Activated CD8-positive, alpha-beta memory T cell treated with anti-CD3 and anti-CD28 coated beads for 36 hours (primary cell): ENCODE results near the gene ALDOA. TPM values are rescaled to one million over a fixed set of nuclear protein-coding genes. Genes with fewer than 3 reads are reported as not detected.

ENCODE experiments used
- CTCF ChIA-PET: fragments of 350-600 bp; sonication (Branson Sonifier 250); formaldehyde crosslinking; loops from one replicate; lab custom pipeline; 2021; ENCODE audit warnings: antibody characterized with exemption; lab: Charles Lee
- POLR2A ChIA-PET: fragments of 350-600 bp; sonication (Branson Sonifier 250); formaldehyde crosslinking; loops from one replicate; lab custom pipeline; 2021; ENCODE audit warnings: antibody characterized with exemption; lab: Charles Lee
- total RNA-seq, 2 experiments: library from RNA; stranded (reverse); gene quantifications; one replicate each; pipeline ENCODE4 v1.2.3, GENCODE V29; 2021

Gene ALDOA
- total RNA-seq, 2 experiments from 2014 or later, result 2,600 to 2,646 TPM

DNA sequence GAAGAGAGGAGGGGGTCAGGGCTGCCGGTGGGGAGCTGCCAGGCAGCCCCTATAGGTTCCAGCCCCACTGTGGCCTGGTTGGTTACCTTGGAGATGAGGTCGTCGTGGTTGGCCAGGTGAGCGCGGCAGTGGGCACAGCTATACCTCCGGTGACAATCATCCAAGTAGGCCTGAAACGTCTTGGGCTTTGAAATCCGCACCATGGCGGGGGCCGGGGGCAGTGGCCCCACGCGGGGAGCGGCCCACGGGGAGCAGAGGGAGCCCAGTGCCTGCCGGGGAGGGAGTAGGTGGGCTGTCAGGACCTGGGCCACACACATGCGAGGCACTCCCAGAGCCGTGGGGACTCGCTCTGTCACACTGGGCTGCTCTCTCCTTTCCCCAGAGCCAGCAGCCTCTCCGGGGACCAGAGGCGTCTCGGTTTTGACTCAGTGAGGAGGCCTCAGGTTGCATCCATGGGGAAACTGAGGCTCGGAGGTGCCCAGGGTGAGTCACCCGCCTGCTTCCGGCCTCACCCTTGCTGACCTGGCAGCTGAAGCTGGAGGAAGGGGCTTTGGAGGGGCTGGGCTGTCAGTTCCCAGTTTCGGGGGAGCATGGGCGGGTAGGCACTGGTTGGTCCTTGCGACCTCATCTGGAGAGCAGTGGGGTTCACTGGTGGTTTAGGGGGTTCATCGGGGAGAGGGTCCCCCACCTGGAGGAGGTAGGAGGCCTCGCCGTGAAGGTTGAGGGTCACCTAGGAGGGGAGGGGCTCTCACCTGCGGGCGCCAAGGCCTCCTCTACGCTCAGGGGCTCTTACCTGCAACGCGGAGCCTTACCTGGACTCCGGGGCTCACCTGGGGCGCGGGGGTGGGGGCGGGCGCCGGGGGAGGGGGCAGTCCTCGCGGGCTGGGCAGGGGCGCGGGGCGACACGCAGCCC lies 29.9 kb downstream of the ALDOA start:
- ChIA-PET CTCF (no interaction called here), POLR2A (interaction anchor here (0.6 kb wide), 2 partner anchors 328 to 344 kb away, joined by 3 to 5 read pairs; no protein-coding TSS in a partner anchor)

DNA sequence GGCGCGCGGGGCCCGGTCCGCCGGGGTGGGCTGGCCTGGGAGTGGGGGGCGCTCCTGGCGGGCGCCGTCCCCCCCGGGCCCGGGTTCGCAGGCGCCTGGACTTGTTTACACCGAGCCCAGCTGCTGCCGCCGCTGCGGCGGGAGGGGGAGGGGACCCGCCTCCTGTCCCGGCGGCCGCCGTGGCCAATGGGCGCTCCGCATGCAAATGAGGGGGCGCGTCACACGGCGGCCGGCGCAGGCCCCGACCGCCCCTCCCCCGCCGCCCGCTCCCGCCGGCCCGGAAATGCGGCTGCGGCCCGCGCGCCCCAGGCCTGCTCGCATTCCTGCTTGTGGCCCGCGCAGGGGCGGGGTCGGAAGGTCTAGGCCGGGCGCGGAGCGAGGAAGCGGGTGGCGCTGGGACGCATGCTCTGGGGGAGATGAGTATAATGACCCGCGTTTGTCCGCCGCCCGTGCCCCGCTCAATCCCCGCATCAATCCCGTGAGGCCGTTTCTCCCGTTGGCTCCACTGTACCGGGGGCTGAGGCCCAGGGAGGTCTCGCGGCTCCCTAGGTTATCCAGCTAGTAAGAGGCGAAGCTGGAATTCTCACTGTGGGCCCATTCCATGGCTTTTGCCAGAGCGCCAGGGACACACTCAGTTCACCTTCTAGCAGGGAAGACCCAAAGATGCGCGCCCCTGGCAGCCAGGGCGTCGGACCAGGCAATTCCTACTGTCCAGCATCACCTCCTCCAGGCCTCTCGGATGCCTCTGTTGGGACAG lies 30.7 kb downstream of the ALDOA start, which contains the start of gene YPEL3:
Gene YPEL3, minus strand, starts transcription at position 109 of the 757 bp plus-strand sequence. CDS start 731 bp downstream, outside the sequence.
- ChIA-PET CTCF (interaction anchor here (0.8 kb wide), 1 partner anchor 275 kb away, joined by 3 read pairs; no protein-coding TSS in a partner anchor), POLR2A (interaction anchor here (0.6 to 1.3 kb wide), 2 partner anchors 87 to 345 kb away, joined by 3 to 5 read pairs; partner anchors contain the start of gene CORO1A)

DNA sequence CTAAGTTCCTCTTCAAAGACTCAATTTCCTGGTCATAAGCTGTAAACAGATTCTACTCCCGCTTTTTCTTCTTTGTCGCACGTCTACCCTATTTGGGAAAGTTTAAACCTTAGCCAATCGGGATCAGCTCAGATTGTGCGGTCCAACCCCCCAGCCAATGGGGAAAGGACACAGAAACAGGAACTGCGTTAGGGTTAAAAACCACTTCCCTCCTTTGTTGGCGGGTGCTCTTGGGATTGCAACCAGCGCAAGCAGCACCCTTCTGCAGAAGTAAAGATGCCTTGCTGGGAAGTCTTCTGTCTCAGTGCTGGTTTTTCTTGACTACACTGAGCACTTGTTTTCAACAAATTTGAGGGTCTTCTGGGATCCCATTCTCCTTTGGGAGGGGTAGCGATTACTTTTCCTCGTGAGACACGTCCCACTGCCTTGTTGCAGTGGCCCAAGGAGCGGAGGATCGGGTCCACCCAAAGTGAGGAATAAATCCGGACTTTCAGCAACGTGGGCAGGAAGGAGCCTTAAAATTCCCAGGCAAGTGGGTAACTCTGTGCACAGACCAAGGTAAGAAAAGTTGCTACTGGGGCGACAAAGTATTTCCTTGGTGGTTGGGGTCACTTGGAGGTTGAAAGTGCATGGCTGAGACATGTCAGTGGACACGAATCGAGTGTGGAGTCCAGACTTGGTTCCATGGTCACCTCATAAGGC lies 31.5 kb downstream of the ALDOA start:
- POLR2A ChIA-PET, result interaction anchor here (1.3 kb wide), 1 partner anchor 86 kb away, joined by 5 read pairs; the partner anchor contains the start of gene CORO1A
- CTCF ChIA-PET, result interaction anchor here (0.8 kb wide), 1 partner anchor 274 kb away, joined by 3 read pairs; no protein-coding TSS in a partner anchor

DNA sequence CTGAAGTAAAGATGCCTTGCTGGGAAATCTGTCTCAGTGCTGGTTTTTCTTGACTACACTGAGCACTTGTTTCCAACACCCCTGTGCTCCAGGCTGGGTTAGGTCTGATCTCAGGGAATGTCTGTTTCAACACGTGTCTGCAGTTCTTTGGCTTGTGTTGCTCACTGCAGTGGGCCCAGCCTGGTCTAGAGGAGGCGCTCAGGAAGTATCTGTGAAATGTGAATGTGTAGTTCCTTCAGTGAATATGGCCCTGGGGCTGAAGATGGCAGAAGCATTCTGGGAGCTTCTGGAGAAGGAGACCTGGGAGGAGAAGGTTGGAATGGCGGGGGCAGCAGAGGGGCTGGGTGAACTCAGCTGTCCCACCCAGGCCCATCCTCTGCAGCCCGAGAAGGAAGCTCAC lies 38.5 kb downstream of the ALDOA start:
- ChIA-PET POLR2A (no interaction called here), CTCF (interaction anchor here (1.2 to 2.2 kb wide), 3 partner anchors 8 to 35 kb away, joined by 3 to 8 read pairs (median 3); partner anchors contain the start of gene TBX6)

DNA sequence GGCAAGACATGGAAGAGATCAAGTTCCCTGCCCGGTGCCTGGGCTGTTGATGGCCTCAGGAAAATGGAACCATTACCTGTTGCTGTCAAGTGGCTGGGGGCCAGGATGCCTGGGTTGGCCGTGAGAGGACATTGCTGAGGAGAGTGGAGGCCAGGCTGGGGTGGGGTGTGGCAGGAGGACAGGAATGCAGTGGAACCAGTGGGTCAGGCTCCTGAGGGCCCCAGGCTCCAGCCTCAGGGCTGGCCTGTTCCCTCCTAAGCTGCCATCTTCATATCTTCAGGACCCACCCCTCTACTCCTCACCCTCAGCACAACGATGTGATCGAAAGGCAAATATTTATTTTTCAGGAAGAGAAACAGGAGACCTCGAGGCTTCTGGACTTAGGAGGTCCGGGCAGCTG lies 38.9 kb downstream of the ALDOA start:
- ChIA-PET POLR2A (no interaction called here), CTCF (interaction anchor here (1.2 to 1.4 kb wide), 2 partner anchors 13 to 35 kb away, joined by 3 read pairs; partner anchors contain the start of gene TBX6)

DNA sequence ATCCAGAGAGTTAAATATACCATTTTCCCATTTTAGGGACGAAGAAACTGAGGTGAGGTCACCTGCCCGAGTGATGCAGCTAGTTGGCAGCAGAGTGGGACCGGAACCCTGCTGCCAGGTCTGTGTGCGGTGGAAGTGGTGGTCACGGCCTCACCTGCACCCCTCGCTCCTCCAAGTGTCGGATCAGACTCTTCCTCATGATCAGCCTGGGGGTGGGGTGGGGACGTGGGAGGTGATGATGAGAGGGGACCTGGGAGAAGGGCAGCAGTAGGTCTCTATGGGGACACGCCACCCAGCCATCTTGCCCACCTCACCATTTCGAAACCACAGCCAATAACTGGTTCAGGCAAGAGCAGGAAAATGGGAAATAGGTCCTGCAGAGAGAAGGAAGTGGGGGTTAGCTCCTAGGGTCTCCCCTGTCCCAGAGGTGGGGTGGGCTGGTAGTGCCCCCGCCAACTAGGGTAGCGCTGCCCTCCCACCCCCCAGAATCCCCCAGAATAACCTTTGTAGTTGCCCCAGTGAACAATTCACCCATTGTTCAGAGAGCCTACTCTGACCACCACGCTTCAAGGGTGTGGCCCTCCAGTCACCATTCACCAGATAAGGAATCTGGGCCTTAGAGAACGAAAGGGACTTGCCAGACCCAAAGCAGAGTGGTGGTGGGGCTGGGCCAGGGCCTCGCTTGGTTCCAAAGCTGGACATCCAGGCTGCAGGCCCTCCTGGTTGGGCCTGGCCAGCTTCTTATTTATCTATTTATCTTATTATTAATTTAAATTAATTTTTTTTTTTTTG lies 42.7 kb downstream of the ALDOA start:
- POLR2A ChIA-PET, result no interaction called here
- CTCF ChIA-PET, result no interaction called here

DNA sequence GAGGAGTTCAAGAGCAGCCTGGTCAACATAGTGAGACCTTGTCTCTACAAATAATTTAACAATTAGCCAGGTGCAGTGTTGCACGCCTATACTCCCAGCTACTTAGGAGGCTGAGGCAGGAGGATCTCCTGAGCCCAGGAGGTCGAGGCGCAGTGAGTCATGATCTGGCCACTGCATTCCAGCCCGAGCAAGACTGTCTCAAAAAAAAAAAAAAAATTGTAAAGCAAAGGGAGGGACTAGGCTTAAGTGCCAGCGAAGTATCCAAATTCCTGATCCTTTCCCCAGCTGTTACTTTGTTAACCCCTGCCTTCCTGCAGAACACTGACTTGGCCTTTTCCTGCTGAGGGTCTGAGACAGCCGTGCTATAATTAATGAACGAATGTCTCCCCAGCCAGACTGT lies 45.1 kb downstream of the ALDOA start:
- POLR2A ChIA-PET, result no interaction called here
- CTCF ChIA-PET, result interaction anchor here (1.1 to 1.6 kb wide), 2 partner anchors 19 to 299 kb away, joined by 4 to 5 read pairs; partner anchors contain the start of gene TBX6

DNA sequence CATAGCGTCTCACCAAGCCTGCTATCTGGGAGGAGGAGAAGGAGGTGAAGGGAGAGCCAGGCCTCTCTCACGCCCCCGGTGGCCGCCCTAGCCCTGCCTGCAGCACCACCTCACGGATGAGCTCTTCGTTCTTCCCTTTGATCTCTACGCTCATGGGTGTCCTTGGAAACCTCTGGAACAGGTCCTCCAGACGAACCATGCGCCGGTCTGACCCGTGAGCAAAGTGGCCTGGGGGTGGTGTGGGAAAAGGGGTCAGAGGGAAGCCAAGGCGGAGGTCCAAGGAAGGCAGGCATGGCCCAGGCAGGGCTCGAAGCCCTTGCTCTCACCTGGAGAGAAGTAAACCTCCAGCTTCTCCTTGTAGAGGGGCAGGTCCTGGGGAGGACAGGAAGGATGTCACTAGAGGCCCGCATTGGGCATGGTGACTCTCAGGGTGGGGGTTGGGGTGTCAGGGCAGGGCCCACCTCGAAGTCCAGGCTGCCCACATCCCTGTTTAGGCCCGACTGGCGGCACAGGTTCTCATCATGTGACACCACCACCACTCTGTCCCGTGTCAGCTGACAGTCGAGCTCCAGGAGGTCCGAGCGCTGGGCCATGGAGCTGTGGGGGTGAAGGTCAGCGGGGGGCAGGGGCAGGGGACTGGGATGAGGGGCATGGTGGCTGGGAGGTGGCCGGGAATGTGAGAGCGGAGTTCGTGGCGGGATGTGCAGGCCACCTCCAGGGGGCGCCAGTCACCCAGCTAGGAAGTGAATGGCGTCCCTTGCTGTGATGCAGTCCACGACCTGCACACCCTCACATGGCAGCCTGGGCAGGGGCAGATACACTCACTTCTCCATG lies 46.9 kb downstream of the ALDOA start:
- CTCF ChIA-PET, result interaction anchor here (0.6 to 2.0 kb wide), 16 partner anchors 8 to 496 kb away, joined by 3 to 8 read pairs (median 4); partner anchors contain the start of gene TBX6

DNA sequence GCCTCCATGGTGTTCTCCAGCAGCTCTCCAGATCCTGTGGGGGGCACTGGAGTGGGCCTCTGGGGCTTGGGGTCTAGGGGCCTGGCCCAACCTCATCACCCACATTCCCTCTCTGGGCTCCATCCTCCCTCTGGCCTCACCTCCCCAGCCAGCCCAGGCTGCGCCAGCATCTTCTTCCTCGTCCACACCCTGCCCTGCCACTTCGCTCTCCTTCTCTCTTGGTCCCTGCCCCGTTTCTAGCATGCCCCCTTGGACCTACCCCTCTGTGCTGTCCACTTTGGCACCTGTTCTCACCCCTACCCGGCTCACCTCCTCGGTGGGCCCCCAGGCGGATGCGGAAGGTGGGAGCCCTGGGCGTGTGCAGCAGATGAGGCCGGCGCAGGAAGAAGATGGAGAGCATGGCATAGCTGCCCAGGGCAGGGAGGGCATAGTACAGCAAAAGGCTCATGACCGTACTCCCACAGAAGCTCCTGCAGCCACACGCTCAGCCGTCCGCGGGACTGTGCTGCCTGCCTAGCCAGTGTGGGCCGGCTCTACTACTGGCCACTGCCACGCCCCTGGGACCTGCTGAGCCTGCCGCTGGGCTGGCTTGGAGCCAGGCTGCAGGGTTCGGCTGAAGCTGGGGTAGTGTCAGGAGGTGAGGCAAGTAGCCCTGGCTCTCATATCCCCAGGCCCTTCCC lies 47.6 kb downstream of the ALDOA start, which contains the start of gene GDPD3:
Gene GDPD3, minus strand, starts transcription at position 507 of the 680 bp plus-strand sequence. Its CDS starts 59 bp downstream, at position 448.
- CTCF ChIA-PET, result interaction anchor here (0.5 to 2.0 kb wide), 14 partner anchors 8 to 496 kb away, joined by 3 to 8 read pairs (median 4); partner anchors contain the start of gene TBX6
- POLR2A ChIA-PET, result interaction anchor here (0.8 kb wide), 1 partner anchor 69 kb away, joined by 5 read pairs; no protein-coding TSS in a partner anchor

More for the DNA sequence above, 46.9 kb downstream of the ALDOA start:
- POLR2A ChIA-PET, result interaction anchor here (0.8 kb wide), 1 partner anchor 70 kb away, joined by 5 read pairs; no protein-coding TSS in a partner anchor

DNA sequence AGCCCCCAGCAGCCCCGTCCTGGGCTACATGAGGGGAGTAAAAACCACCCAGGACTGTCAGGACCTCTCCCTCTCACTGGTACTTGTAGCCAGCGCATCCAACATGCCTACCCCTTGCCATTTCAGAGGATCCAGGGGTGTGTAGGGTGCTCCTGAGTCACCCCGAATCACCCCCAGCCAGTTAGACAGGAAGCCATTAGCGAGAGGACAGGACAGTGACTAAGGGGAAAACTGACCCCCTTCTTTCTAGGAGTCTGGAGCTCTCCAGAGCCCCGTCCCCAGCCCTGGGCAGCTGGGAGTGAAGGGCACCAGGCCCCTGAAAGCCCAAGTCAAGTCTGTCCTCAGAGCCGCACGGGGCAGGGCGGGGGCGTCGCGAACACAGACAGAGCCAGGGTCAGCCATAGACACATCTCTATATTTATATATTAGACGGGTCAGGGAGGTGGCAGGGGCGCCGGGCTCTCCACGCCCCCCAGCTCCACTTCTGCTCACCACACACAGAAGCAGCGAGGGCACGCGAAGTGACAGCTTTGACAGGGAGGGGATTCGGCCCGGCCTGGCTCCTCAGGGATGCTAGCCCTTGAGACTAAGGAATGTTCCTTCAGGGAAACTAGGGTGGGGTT lies 48.3 kb downstream of the ALDOA start:
- CTCF ChIA-PET, result interaction anchor here (0.5 to 2.0 kb wide), 5 partner anchors 15 to 292 kb away, joined by 3 to 8 read pairs (median 3); partner anchors contain the start of gene TBX6
- POLR2A ChIA-PET, result no interaction called here

DNA sequence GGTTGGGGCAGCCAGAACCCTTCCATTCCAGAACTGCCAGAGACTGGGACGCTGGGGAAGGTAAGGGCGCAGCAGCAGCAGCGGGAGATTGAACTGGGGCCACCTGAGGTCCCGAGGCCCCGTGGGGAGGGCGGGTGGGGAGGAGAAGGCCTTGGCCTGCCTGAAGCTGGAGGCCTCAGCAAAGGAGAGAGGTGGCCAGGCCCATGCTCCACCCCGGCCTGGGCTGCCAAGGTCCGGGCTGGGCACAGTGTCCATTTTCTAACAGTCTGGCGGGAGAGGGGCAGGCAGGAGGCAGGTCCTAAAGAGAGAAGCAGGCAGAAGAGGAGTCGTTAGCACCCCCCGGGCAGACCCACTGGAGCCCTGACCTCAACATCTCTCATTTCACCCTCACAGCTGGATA lies 48.9 kb downstream of the ALDOA start:
- ChIA-PET POLR2A (interaction anchor here (0.7 kb wide), 1 partner anchor 69 kb away, joined by 3 read pairs; the partner anchor contains the start of gene CORO1A), CTCF (interaction anchor here (1.6 kb wide), 1 partner anchor 69 kb away, joined by 3 read pairs; the partner anchor contains the start of gene CORO1A)

DNA sequence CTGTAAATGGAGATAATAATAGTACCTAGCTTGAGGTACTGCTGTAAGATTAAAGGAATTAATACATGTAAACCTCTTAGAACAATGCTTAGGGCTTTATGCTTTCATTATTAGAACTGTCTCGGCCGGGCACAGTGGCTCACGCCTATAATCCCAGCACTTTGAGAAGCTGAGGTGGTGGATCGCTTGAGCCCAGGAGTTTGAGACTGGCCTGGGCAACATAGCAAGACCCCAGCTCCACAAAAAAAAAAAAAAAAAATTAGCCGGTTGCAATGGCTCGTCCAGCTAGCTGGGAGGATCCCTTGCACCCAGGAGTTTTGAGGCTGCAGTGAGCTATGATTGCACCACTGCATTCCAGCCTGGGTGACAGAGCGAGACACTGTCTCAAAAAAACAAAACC lies 49.3 kb downstream of the ALDOA start:
- ChIA-PET POLR2A (interaction anchor here (0.7 kb wide), 1 partner anchor 69 kb away, joined by 3 read pairs; the partner anchor contains the start of gene CORO1A), CTCF (interaction anchor here (0.7 to 1.6 kb wide), 2 partner anchors 18 to 69 kb away, joined by 3 read pairs; partner anchors contain the start of gene CORO1A)

DNA sequence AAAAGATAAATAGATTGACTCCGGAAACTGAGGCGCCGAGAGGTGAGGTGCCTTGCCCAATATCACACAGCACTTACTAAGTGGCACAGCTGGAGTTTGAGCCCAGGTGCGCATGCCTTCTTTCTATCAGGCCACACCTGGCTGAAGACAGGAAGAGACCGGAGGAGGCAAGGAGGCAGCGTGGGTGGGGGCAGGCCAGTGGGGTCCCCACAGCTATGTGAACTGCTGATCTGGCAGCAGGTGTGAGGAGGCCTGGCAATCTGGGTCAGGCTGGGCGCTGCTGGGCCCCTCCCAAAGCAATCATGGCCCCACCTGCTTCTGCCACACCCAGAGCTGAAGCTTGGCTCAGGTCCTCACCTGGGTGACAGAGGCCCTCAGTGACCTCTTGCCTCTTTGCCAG lies 49.7 kb downstream of the ALDOA start:
- ChIA-PET POLR2A (interaction anchor here (0.7 kb wide), 1 partner anchor 68 kb away, joined by 3 read pairs; the partner anchor contains the start of gene CORO1A), CTCF (interaction anchor here (0.7 to 1.6 kb wide), 2 partner anchors 17 to 68 kb away, joined by 3 read pairs; partner anchors contain the start of gene CORO1A)

DNA sequence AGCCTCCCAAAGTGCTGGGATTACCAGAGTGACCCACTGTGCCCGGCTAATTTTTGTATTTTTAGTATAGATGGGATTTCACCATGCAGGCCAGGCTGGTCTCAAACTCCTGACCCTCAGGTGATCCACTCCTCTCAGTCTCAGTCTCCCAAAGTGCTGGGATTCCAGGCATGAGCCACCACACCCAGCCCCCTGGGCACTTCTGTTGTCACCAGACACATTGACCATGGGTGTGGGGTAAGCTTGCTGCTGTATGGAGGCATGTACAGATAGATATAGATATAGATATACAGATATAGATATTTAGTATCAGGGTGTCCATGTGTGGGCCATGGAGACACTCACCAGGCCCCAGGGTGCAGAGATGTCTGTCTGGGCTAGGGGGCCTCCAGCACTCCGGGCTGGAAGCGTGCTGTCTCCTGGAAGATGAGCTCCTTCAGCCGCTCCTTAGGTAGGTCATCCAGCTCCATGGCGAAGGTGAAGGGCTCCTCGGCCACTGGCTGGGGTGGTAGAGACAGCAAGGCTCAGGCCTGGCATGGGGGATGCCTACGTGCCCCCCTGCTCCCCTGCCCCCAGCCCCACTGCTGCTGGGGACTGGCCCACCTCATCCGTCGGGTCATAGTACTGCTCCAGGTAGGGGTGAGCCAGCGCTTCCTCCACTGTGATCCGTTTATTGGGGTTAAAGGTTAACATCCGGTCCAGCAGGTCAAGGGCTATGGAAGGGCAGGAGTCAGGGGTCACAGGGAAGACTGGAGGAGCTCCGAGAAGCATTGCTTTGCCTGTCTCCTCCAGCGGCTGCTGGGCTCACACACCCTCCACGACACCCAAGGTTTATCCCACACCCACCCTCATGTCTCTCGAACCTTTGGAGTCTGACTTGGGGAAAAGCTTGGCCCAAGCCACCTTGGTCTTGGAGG lies 51.0 kb downstream of the ALDOA start:
- ChIA-PET POLR2A (no interaction called here), CTCF (interaction anchor here (1.4 to 2.4 kb wide), 2 partner anchors 25 to 27 kb away, joined by 5 to 6 read pairs; partner anchors contain the start of gene TBX6)
